22Rv1 (cell line): ENCODE data around the gene BRS3.

Experiments used
- H3K27ac ChIP-seq: fragments of 450-650 bp; 2 replicates; pipeline ENCODE4 v1.5.1; 2017
- CTCF ChIP-seq: fragments of 450-650 bp; IDR thresholded peaks from 2 replicates; pipeline ENCODE4 v1.5.1; 2017; ENCODE audit warnings: mild to moderate bottlenecking
- ZFX ChIP-seq: fragments of 450-650 bp; IDR thresholded peaks from 2 replicates; pipeline ENCODE4 v1.6.1; 2017; ENCODE audit warnings: antibody characterized with exemption, borderline replicate concordance

BRS3 gene

GRCh38 chrX:136523770-136524169, 36.0 kb downstream of the BRS3 start:
- H3K27ac ChIP-seq, result no peak overlapping the region
- no peak for TF ChIP-seq ZFX
- no peak for TF ChIP-seq CTCF

GRCh38 chrX:136525738-136526606, 38.2 kb downstream of the BRS3 start:
- no peak overlapping the region for H3K27ac ChIP-seq
- TF ChIP-seq ZFX (no peak), CTCF (no peak)

GRCh38 chrX:136528645-136529315, 41.0 kb downstream of the BRS3 start:
- H3K27ac ChIP-seq, result 0 out of 2 replicates have a peak overlapping the region, but pooled peaks have one; percentile 20
- no peak for TF ChIP-seq CTCF
- TF ChIP-seq ZFX, result no peak

GRCh38 chrX:136529795-136530194, 42.0 kb downstream of the BRS3 start:
- H3K27ac ChIP-seq, result no peak overlapping the region
- TF ChIP-seq ZFX (no peak), CTCF (no peak)

GRCh38 chrX:136531951-136532350, 44.2 kb downstream of the BRS3 start, which contains the start of gene VGLL1:
Gene VGLL1 (plus strand): TSS chrX:136532215. CDS start chrX:136536021, 3,806 bp downstream.
- no peak within 1 kb of the TSS for H3K27ac ChIP-seq
- TF ChIP-seq CTCF (no peak), ZFX (no peak)

GRCh38 chrX:136534131-136534530, 46.4 kb downstream of the BRS3 start:
- H3K27ac ChIP-seq, result no peak overlapping the region
- no peak for TF ChIP-seq CTCF
- TF ChIP-seq ZFX, result no peak

GRCh38 chrX:136538811-136539210, 51.1 kb downstream of the BRS3 start:
- TF ChIP-seq ZFX, result no peak
- no peak for TF ChIP-seq CTCF
- no peak overlapping the region for H3K27ac ChIP-seq
